CD4-positive, alpha-beta T cell treated with Interleukin-6 at 100 ng/mL for 8 hours (primary cell): ENCODE results near the gene HSPBAP1.
"Not testable (repeated sequence)": the region's sequence is repeated elsewhere in the genome, so short reads cannot be mapped to it uniquely, and the experiment has no call there.

Experiments
- DNase-seq: peaks from one replicate; pipeline ENCODE4 v3.0.0-alpha.2; 2020; ENCODE audit warnings: mixed read lengths, low spot score

HSPBAP1 gene

GRCh38 chr3:122732682-122733525 lies 60.7 kb downstream of the HSPBAP1 start:
- not testable (repeated sequence) for DNase-seq

- no peak for DNase-seq
Observed at GRCh38 chr3:122730240-122730639, 63.4 kb downstream of the HSPBAP1 start.

- no peak for DNase-seq
Observed at GRCh38 chr3:122728756-122729514, 64.7 kb downstream of the HSPBAP1 start.

- DNase-seq: no peak
Observed at GRCh38 chr3:122728186-122728585, 65.4 kb downstream of the HSPBAP1 start.

GRCh38 chr3:122727766-122728165 lies 65.9 kb downstream of the HSPBAP1 start:
- no peak for DNase-seq

GRCh38 chr3:122727294-122727693 lies 66.3 kb downstream of the HSPBAP1 start:
- no peak for DNase-seq

GRCh38 chr3:122725106-122725505 lies 68.5 kb downstream of the HSPBAP1 start:
- DNase-seq: no peak

- DNase-seq: no peak
Observed at GRCh38 chr3:122719273-122719921, 74.2 kb downstream of the HSPBAP1 start.

GRCh38 chr3:122716667-122717066 lies 77.0 kb downstream of the HSPBAP1 start:
- no peak for DNase-seq

GRCh38 chr3:122714273-122714672 lies 79.4 kb downstream of the HSPBAP1 start:
- DNase-seq: no peak

GRCh38 chr3:122710616-122711251 lies 82.9 kb downstream of the HSPBAP1 start:
- DNase-seq: not testable (repeated sequence)

- no peak for DNase-seq
Observed at GRCh38 chr3:122705379-122705778, 88.3 kb downstream of the HSPBAP1 start.

GRCh38 chr3:122700193-122700592 lies 93.4 kb downstream of the HSPBAP1 start:
- DNase-seq: no peak

GRCh38 chr3:122697952-122698620 lies 95.5 kb downstream of the HSPBAP1 start:
- DNase-seq: no peak

GRCh38 chr3:122695927-122696561 lies 97.6 kb downstream of the HSPBAP1 start:
- no peak for DNase-seq

- no peak for DNase-seq
Observed at GRCh38 chr3:122694966-122695365, 98.7 kb downstream of the HSPBAP1 start.

- DNase-seq: no peak
Observed at GRCh38 chr3:122692674-122693073, 101.0 kb downstream of the HSPBAP1 start.

GRCh38 chr3:122691195-122691594 lies 102.4 kb downstream of the HSPBAP1 start:
- DNase-seq: no peak

- no peak for DNase-seq
Observed at GRCh38 chr3:122690096-122690495, 103.5 kb downstream of the HSPBAP1 start.
